Measurements from ENCODE around the gene DUOXA2.

DUOXA2 gene

DNA sequence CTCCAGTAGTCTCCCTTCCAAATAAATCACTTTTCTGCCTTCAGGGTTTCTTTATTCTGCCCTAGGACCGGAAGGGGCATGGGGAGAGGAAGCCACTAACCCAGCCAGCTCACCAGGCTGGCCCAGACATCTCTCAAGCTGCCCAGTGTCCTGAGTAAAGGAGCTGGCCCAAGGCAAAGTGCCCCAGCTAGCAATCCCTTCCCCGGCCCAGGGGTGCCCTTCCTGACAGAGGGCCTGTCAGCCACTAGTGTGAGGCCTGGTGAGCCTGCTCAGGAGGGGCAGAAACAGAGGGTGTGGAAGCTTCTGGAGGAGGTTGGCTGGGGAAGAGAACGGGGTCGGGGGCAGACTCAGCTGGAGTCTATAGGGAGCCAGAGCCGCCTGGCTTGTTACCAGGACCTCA, 51.4 kb downstream of the DUOXA2 start:
- no peak for DNase-seq

DNA sequence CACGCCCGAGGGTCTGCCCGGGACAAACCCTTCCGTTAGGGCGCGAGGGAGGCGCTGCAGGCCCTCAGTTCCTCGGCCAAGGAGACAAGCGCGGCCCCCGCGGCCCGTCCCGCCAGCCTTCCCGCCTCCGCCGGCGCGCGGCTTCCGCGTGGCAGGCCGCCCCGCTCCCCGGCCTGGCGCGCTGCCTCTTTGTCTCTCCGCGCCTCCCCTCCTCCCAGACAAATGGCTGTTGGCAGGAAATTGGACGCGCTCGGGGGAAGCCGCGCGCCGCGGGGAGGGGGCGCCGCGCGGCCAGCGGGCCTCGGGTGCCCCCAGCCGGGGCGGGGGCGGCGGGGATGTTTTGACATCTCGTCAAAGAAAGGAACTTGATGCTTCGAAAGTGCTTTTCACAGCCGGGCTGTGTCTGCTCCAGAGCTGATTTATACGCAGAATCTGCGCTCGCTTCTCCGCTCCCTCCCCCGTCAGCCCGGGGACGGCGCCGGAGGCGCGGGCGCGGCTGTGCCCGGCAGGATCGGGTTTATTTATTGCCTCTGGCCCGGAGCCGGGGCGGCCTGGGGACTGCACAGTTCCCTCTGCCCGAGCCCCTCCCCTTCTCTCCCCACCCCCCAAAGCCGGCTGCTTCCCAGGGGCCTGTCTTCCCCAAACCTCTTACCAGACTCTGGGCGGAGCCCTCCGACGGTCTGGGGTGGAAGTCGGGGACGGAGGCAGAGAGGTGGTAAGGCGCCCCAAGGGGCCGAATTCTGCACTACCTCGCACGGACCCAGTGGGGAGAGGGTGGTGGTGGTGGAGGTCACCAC, 52.9 kb downstream of the DUOXA2 start:
- peak; percentile 68 for DNase-seq

DNA sequence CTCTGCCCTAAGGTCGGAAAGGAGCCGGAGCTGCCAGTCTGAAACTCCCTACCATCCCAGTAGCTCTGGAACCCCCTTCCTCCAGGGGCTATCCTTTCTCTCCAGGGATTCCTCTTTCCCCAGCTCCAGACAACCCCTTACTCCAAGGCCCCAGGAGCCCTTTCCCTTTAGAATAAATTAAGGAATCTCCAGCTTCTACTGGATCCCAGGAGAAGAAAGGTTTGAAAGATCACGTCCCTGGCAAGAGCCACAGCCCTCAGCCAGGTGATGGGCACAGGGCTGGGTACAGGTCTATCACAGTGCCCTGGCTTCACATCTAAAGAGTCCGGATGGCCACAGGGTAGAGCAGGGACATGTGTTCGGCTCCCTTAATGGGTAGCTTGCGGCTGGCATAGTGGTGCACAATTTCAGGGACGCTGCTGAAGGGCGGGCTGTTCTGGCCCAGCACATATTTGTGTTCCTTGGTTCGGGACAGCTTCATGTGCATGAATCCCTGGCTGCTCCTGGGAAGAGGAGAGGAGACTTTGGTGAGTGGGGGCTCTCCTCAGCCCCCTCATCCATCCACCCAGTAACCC, 53.6 kb downstream of the DUOXA2 start:
- no peak for DNase-seq

Data from effector CD4-positive, alpha-beta T cell (primary cell).